K562 (cell line): ENCODE results near the gene TIA1. TPM values are rescaled to one million over a fixed set of nuclear protein-coding genes. Genes with fewer than 3 reads are reported as not detected.

Experiments used
- ATAC-seq: fragments of 200-7000 bp; cut with Tn5 transposase; 3 replicates; pipeline ENCODE4 v1.9.1; 2020; ENCODE audit warnings: moderate library complexity
- BruUV-seq: library from RNA; stranded (reverse); fragments of 400-500 nt; replicated peaks from 2 replicates; lab custom pipeline; 2021; lab: Mats Ljungman, UMichigan
- CTCF ChIA-PET: fragments of 300-600 bp; formaldehyde crosslinking; extraction: SDS; loops from one replicate; lab custom pipeline; 2021; ENCODE audit warnings: low intra/inter-chr PET ratio; lab: Yijun Ruan, JAX
- POLR2A ChIA-PET: fragments of 300-600, 350-650 bp; sonication (Branson Sonifier 250); formaldehyde crosslinking; extraction: SDS; loops from one replicate; lab custom pipeline; 2021; ENCODE audit warnings: antibody characterized with exemption, inconsistent platforms; lab: Yijun Ruan, JAX
- DNase-seq, 4 experiments: peaks; one replicate each; pipeline versions ENCODE4 v3.0.0 to v3.0.0-alpha.2; 2011 to 2018; ENCODE audit warnings: low spot score in 3 of 4, mixed read lengths in 3 of 4; ENCODE audit errors: extremely low read depth in 1 of 4
- FAIRE-seq: peaks from 2 replicates; lab custom pipeline; 2011; peaks lifted over from hg19 to GRCh38; lab: Jason Lieb, UNC
- H2AFZ ChIP-seq: 2 replicates; pipeline ENCODE4 v1.6.0; 2011; ENCODE audit warnings: low read depth, low read length, control low read depth, inconsistent platforms
- H3K27ac ChIP-seq: fragments of 200-600 bp; 3 replicates; pipeline ENCODE4 v1.8.0; 2011; ENCODE audit warnings: low read depth, mild to moderate bottlenecking, control low read depth, inconsistent platforms, low read length, moderate library complexity, mixed read lengths; ENCODE audit errors: extremely low read depth
- H3K27me3 ChIP-seq, 2 experiments: fragments of 300-600 bp in 1 of 2; 2 replicates in 1 of 2; 3 replicates in 1 of 2; pipeline versions ENCODE4 v1.6.0 to v1.8.0; 2011; ENCODE audit warnings: inconsistent platforms in 2 of 2, low read length in 2 of 2, mild to moderate bottlenecking in 1 of 2, mixed read lengths in 1 of 2, moderate library complexity in 1 of 2; ENCODE audit not compliant: control insufficient read depth in 2 of 2, insufficient read depth in 2 of 2
- H3K36me3 ChIP-seq: fragments of 300-600 bp; 3 replicates; pipeline ENCODE4 v1.8.0; 2011; ENCODE audit warnings: mild to moderate bottlenecking, low read length, inconsistent platforms; ENCODE audit not compliant: control insufficient read depth, insufficient read depth
- H3K4me1 ChIP-seq, 2 experiments: fragments of 200-600 bp in 1 of 2; replicated peaks in 1 of 2; 2 replicates in 1 of 2; 3 replicates in 1 of 2; pipeline versions ENCODE4 v1.5.1 to v1.8.0; 2011; ENCODE audit warnings: inconsistent platforms in 2 of 2, low read length in 2 of 2, mild to moderate bottlenecking in 1 of 2, mixed read lengths in 1 of 2, moderate library complexity in 1 of 2; ENCODE audit not compliant: control insufficient read depth in 2 of 2, insufficient read depth in 2 of 2
- H3K4me2 ChIP-seq: 2 replicates; pipeline ENCODE4 v1.6.1; 2011; ENCODE audit warnings: low read length, control low read depth, inconsistent platforms, mixed read lengths; ENCODE audit not compliant: insufficient read depth
- H3K4me3 ChIP-seq: fragments of 200-600 bp; sonication (generic), shearing (Covaris generic); 2 replicates; pipeline ENCODE4 v1.5.1; 2016; ENCODE audit warnings: control low read depth, inconsistent platforms
- H3K79me2 ChIP-seq: fragments of 200-600 bp; 3 replicates; pipeline ENCODE4 v1.8.0; 2011; ENCODE audit warnings: low read length, inconsistent platforms; ENCODE audit not compliant: control insufficient read depth, insufficient read depth
- H3K9ac ChIP-seq, 2 experiments: 2 replicates each; pipeline versions ENCODE4 v1.6.0 to v1.6.1; 2011; ENCODE audit warnings: low read depth in 2 of 2, low read length in 2 of 2, control low read depth in 1 of 2, inconsistent platforms in 1 of 2, mild to moderate bottlenecking in 1 of 2, mixed read lengths in 1 of 2; ENCODE audit not compliant: insufficient read depth in 1 of 2
- H3K9me1 ChIP-seq: one replicate; pipeline ENCODE4 v1.6.0; 2011; ENCODE audit warnings: inconsistent platforms, mild to moderate bottlenecking, low read length, moderate library complexity; ENCODE audit not compliant: control insufficient read depth, insufficient read depth
- H3K9me3 ChIP-seq: replicated peaks from 2 replicates; pipeline ENCODE4 v1.5.1; 2011; ENCODE audit warnings: low read depth, low read length, inconsistent platforms; ENCODE audit not compliant: control insufficient read depth, insufficient read depth
- H4K20me1 ChIP-seq: replicated peaks from 2 replicates; pipeline ENCODE4 v1.6.1; 2011; ENCODE audit warnings: low read length, inconsistent platforms, mixed read lengths; ENCODE audit not compliant: control insufficient read depth, insufficient read depth
- HDAC3 ChIP-seq: fragments of 450-650 bp; IDR thresholded peaks from 2 replicates; pipeline ENCODE4 v1.6.1; 2018; ENCODE audit warnings: borderline replicate concordance, mild to moderate bottlenecking, moderate library complexity; ENCODE audit not compliant: partially characterized antibody
- RNF219 ChIP-seq: fragments of 250-450 bp; sonication (Bioruptor Pico); IDR thresholded peaks from 2 replicates; pipeline ENCODE4 v1.5.0; 2022; ENCODE audit warnings: mild to moderate bottlenecking
- TEAD2 ChIP-seq: fragments of 450-650 bp; IDR thresholded peaks from 2 replicates; pipeline ENCODE4 v1.6.1; 2016; ENCODE audit warnings: missing genetic modification characterization, control low read depth, missing compliant biosample characterization
- ZBTB5 ChIP-seq: fragments of 450-650 bp; IDR thresholded peaks from 2 replicates; pipeline ENCODE4 v1.6.1; 2017; ENCODE audit warnings: antibody characterized with exemption
- ZFP36 ChIP-seq: fragments of 150-350 bp; IDR thresholded peaks from 2 replicates; pipeline ENCODE4 v1.6.1; 2018; ENCODE audit warnings: low read length, low read depth; ENCODE audit not compliant: partially characterized antibody
- ZNF175 ChIP-seq: fragments of 200-800 bp; sonication (Bioruptor generic); IDR thresholded peaks from 2 replicates; pipeline ENCODE4 v1.6.1; 2016; ENCODE audit warnings: low read depth, mild to moderate bottlenecking, missing genetic modification characterization, missing compliant biosample characterization
- WGBS: fragments of 100-300 bp; shearing (Covaris generic); methylation state at CpG from one replicate; pipeline ENCODE4 v1.1.6; 2016; ENCODE audit warnings: low coverage, mixed read lengths; ENCODE audit not compliant: insufficient coverage; ENCODE audit errors: missing lambda C conversion rate; 5-methylcytosine and 5-hydroxymethylcytosine counted together
- in situ Hi-C: fragments of 300-500 bp; cut with MboI; formaldehyde crosslinking; loops from 4 replicates; pipeline ENCODE4 v1.15.0; 2018; ENCODE audit warnings: inconsistent platforms, mixed read lengths
- intact Hi-C: fragments of 100-400 bp; cut with micrococcal nuclease; formaldehyde crosslinking; loops from 2 replicates; pipeline ENCODE4 v1.14.2; 2022
- polyA plus RNA-seq, 8 experiments: library from polyadenylated mRNA; depleted of rRNA in 4 of 8; stranded (reverse) in 5 of 8; unstranded in 3 of 8; fragments of >200 nt; fragmentation: Nextera tagmentation in 2 of 8; fragmentation: Illumina TruSeq in 1 of 8; extraction: Ambion mirVana in 2 of 8; extraction: Trizol in 1 of 8; gene quantifications; 2 replicates each; pipeline versions ENCODE4 v1.2.1 to v1.2.3, GENCODE V29; 2011 to 2014; ENCODE audit warnings: inconsistent platforms in 1 of 8, missing spikeins in 1 of 8
- total RNA-seq, 7 experiments: library from RNA; depleted of rRNA in 6 of 7; stranded (reverse); fragments of >200 nt in 6 of 7; fragmentation: Illumina TruSeq in 2 of 7; extraction: Trizol in 2 of 7; gene quantifications; 2 replicates each; pipeline versions ENCODE4 v1.2.1 to v1.2.3, GENCODE V29; 2011 to 2021; ENCODE audit warnings: low replicate concordance in 1 of 7

TIA1 gene
- total and polyA plus RNA-seq, 9 of the 15 experiments (the other 6 are each of a cell fraction or from before 2014, with no cell fraction given) = 25.3 to 129 (median 79.6) TPM

GRCh38 chr2:70181363-70181956 lies 67.0 kb downstream of the TIA1 start:
- H3K27me3 ChIP-seq = no peaks in the 10 kb centered on the region
- no peaks in the 10 kb centered on the region for H3K4me1 ChIP-seq
- H3K79me2 ChIP-seq = no peaks in the 10 kb centered on the region
- H2AFZ ChIP-seq = no peak overlapping the region
- no peak overlapping the region for H3K4me3 ChIP-seq
- DNase-seq = no peak
- ATAC-seq = no peak
- H3K9ac ChIP-seq = peak overlapping the region in 1 of 2 experiments; percentile 47; a peak in 2 of 4 replicates
- intact Hi-C loops (no loop called here), in situ Hi-C loops (no loop called here)
- H3K9me1 ChIP-seq = no peaks in the 10 kb centered on the region
- no peaks in the 10 kb centered on the region for H4K20me1 ChIP-seq
- H3K27ac ChIP-seq = no peak overlapping the region
- CTCF ChIA-PET = no interaction called here
- FAIRE-seq = no peak
- H3K9me3 ChIP-seq = no peaks in the 10 kb centered on the region
- WGBS = 86% methylated on average over 16 of the region's 16 CpGs
- POLR2A ChIA-PET = interaction anchor here (0.6 to 3.1 kb wide), 5 partner anchors 9 to 1516 kb away, joined by 3 to 15 read pairs (median 3); partner anchors contain the start of gene C2orf42
- no peak overlapping the region for H3K4me2 ChIP-seq
- BruUV-seq = no TSS peak
- no peak for TF ChIP-seq ZBTB5
- no peak for TF ChIP-seq TEAD2
- TF ChIP-seq ZFP36 = no peak
- no peak for TF ChIP-seq HDAC3
- no peak for TF ChIP-seq RNF219 (CRISPR knock-in tag)
- TF ChIP-seq ZNF175 (CRISPR knock-in tag) = no peak
- peaks cover 31% of the 10 kb centered on the region for H3K36me3 ChIP-seq
